CD4-positive, alpha-beta T cell treated with Interferon alpha-2 for 1 hour (primary cell): ENCODE data around the gene SNAP91.
"Not testable (repeated sequence)": the region's sequence is repeated elsewhere in the genome, so short reads cannot be mapped to it uniquely, and the experiment has no call there.

ENCODE experiments used
- DNase-seq, 2 donors: peaks; one replicate each; pipeline ENCODE4 v3.0.0-alpha.2; 2020 to 2022

SNAP91 gene, protein sequence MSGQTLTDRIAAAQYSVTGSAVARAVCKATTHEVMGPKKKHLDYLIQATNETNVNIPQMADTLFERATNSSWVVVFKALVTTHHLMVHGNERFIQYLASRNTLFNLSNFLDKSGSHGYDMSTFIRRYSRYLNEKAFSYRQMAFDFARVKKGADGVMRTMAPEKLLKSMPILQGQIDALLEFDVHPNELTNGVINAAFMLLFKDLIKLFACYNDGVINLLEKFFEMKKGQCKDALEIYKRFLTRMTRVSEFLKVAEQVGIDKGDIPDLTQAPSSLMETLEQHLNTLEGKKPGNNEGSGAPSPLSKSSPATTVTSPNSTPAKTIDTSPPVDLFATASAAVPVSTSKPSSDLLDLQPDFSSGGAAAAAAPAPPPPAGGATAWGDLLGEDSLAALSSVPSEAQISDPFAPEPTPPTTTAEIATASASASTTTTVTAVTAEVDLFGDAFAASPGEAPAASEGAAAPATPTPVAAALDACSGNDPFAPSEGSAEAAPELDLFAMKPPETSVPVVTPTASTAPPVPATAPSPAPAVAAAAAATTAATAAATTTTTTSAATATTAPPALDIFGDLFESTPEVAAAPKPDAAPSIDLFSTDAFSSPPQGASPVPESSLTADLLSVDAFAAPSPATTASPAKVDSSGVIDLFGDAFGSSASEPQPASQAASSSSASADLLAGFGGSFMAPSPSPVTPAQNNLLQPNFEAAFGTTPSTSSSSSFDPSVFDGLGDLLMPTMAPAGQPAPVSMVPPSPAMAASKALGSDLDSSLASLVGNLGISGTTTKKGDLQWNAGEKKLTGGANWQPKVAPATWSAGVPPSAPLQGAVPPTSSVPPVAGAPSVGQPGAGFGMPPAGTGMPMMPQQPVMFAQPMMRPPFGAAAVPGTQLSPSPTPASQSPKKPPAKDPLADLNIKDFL

DNA sequence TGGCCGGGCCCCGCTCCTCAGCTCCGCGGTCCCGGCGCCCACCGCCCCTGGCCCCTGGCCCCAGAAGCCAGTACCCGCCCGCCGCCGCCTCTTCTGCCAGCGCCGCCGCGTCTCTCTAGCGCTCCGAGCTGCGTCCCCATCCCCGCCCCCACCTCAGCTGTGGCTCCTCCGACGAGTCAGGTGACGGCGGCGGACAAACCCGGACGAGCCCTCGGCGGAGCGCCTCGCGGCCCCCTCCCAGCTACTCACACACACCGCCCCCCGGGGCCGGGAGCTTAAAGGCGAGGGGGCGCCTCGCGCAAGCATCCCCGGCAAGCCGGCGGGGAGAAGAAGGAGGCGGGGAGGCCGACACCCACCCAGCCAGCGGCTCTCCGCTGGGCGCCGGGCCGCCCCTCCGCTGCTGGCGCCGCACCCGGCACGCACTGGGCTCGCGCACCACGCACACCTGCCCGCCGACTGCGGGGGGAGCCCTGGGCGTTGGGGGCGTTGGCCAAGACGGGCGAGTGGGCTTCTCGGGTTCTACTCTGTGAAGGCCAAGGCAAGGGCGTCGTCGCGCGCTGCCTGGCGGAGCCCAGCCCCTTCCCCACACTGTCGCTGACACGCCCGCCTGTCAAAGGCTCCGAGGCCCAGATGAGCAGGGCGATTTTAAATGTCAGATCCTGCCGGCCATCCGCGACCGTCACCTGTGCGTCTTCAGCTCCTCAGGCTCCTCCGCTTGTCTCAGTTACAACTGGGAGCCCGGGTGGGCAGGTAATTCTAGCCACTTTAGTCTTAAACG, at the start of gene SNAP91:
SNAP91 (minus strand) TSS at position 132 of the 778 bp plus-strand sequence. CDS start 1,174 bp downstream, outside the sequence.
- no peak for DNase-seq

DNA sequence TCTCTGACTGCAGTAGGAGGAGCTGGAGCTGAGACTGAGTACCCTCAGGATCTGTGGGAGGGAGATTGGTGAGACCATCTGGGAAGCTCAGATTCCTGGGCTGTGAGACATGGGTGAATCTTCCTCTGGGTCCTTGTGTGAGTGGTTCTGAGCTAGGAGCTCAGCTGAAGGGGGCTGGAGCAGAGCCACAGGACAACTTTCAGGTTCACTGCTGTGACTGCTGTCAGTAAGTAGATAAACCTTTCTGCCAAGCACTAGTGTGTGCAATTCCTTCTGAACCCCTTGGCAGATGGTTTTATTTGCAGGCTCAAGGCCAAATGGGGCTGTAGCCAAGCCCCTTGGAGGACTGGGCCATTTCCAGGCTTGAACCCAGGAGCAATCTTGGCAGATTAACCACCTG, 49.6 kb upstream of the SNAP91 start:
- no peak for DNase-seq

DNA sequence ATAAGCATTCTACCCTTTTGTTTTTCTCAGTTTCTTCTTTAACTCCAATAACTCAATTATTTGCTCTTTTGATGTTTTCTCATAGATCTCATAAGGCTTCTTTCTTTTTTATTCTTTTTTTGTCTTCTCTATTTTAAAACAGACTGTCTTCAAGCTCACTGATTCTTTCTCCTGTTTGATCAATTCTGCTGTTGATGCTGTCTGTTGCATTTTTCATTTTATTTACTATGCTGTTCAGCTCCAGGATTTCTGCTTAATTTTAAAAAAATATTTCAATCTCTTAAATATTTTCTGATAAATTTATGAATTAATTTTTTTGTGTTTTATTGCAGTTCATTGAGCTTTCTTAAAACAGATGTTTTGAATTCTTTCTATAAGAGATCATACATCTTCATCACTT, 48.1 kb upstream of the SNAP91 start:
- no peak for DNase-seq

DNA sequence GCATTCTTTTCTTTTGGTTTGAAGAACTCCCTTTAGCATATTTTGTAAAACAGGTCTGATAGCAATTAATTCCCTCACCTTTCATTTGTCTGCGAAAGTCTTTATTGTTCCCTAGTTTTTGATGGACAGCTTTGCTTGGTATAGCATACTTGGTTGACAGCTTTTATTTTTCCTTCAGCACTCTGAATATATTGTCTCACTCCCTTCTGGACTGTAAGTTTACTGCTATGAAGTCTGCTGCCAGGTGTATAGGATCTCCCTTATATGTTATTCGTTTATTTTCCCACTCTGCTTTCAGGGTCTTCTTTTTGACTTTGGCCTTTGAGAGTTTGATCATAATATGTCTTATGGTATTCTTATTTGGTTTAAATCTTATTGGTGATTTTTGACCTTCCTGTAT, 47.7 kb upstream of the SNAP91 start:
- no peak for DNase-seq

DNA sequence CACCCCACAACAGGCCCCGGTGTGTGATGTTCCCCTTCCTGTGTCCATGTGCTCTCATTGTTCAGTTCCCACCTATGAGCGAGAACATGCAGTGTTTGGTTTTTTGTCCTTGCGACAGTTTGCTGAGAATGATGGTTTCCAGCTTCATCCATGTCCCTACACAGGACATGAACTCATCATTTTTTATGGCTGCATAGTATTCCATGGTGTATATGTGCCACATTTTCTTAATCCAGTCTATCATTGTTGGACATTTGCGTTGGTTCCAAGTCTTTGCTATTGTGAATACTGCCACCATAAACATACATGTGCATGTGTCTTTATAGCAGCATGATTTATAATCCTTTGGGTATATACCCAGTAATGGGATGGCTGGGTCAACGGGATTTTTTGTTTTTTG, 43.5 kb upstream of the SNAP91 start:
- DNase-seq: not testable (repeated sequence)

DNA sequence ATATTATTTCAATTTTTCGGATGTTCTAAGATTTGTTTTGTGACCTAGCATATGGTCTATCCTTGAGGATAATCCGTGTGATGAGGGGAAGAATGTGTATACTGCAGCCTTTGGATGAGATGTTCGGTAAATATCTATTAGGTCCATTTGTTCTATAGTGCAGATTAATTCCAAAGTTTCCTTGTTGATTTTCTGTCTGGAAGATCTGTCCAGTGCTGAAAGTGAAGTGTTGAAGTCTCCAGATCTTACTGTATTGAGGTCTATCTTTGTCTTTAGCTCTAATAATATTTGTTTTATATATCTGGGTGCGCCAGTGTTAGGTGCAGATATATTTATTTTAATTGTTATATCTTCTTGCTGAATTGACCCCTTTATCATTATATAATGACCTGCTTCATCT, 32.2 kb upstream of the SNAP91 start:
- DNase-seq: no peak

DNA sequence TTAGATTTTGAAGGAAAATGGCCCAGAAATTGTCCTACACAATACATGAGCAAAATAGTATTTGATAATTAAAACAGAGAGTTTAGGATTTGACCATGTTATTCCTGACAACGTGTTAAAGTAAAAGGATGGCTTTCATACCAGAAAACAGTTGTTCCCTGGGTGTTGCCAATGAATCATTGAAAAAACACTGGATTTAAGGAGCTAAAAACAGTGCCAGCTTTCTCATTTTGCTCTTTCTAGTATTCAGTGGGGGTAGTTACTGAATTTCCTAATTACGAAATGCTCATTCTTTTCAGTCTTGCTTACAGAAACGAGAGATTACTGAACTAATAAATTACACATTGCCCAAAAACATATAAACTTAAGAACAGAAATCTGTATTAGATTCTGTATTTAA, 26.6 kb upstream of the SNAP91 start:
- no peak for DNase-seq

DNA sequence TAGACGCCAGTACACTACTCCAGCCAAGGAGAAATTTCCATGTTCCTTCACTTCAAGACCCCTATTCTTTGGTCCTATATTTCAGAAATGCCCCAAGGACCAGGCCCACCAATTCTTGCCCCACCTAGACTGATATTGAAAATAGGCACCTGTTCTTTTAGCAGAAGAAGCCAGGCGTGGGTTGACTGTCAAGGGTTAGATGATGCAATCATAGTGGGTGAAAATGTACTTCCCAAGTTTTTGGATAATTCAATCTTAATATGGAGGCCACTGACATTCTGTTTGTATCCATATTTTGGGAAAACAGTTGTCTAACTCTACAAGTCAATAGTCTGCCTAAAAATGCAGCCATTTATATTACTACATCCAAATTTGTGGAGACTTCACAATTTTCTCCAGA, 21.0 kb upstream of the SNAP91 start:
- DNase-seq: no peak

DNA sequence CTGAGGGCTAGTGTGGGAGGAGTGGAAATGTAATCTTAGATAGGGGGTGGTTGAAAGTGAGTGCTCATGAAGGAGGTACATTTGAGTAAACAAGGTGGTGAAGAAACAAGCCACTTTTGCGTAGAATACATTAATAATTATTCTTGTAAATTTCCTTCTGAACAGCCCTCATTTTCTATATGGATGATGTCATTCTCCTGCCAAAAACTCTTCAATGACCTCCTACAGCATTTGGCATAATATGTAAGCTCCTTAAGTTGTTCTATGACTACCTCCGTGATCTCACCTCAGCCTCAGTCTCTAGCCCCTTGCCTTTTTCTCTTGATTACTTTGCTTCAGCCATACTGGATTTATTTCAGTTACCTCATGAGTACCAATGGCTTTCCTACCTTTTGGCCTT, 14.0 kb upstream of the SNAP91 start:
- no peak for DNase-seq

DNA sequence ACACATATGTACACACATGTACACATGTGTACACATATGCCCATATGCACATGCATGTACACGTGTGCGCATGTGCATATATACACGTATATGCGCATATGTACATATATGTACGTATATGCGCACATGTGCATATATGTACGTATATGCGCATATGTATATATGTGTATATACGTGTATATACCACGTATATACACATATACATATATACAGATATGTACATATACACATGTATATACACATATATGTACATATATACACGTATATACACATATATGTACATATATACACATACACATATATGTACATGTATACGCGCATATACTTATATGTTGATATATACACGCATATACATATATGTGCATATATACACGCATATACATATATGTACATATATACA, 8.9 kb upstream of the SNAP91 start:
- DNase-seq: no peak

DNA sequence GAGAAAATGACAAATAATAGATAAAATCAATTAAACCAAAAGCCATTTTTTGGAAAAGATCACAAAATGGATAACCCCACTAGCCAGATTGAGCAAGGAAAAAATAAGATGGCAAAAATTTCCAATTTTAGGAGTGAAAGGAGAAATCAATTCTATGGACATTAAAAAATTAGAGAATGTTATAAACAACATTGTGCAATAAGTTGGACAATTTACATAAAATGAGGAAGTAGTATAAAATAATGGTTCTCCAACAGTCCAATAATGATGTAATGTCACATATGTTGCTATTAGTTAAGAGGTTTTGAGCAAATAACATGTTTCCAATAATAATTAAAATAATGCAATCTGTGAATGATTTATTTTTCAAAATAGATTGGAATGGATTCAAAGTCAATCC, 3.1 kb upstream of the SNAP91 start:
- DNase-seq: no peak

DNA sequence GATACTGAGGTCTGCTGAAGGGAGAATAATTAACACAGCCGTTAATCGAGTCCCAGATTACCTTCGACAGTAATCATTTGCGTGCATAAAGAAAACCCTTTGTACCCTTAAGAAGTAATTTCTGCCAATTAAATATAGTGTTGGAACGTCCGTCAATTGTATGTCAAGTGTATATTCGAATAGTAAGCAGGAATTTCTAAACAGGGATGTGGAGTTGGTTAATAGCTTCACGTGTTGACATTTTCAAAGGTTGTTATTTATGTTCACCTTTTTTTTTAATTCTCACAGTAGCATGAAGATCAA, 798 bp upstream of the SNAP91 start:
- no peak for DNase-seq

DNA sequence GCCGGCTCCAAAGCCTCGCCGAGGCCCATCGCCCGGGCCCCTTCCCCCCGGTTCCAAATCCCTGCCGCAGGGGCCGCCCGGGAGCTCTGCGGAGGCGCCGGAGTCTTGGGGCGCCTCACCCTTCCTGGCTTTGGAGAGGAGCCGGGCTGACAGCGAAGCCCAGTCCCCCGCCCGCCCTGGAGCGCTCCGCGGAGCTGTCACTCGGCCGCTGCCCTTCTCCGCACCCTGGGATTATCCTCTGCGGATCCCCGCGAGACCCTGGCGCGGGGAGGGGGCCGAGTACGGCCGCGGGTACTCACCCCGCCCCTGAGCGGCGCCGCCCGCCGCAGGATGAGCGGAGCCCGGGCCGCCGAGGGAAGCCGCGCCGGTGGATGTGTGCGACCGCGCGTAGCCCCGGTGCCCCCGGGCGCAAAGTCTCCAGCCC, 343 bp downstream of the SNAP91 start:
- no peak for DNase-seq

DNA sequence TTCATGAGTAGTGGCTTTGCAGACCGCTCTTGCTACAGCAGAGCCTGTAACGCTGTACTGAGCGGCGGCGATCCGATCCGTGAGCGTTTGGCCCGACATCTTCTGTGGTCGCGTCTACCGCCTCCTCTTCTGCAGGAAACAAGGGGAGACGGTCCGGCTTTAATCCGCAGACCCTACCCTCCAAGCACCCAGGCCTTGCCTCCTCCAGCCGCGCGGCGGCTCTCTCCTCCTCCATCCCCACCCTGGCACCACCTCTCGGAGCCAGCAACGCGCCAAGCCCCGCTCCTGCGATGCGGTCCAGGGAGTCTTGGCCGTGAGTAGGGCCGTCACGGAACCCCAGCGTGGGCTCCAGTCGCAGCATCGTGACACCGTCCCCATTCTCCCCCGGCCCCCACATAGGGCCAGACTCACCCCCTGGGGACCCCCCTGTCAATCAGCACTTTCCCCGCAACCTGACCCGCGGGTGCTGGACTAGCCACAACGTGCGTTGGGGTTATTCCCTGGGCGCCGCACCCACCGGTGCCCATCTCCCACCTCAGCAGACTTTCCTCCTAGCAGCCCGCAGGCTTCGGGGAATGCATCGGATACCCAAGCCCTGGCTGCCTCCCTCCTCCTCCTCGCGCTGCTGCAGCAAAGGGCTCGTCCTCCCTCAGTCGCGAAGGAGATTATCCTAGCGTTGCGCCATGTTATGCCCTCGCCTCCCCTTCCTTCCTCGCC, 914 bp downstream of the SNAP91 start:
- DNase-seq: no peak

DNA sequence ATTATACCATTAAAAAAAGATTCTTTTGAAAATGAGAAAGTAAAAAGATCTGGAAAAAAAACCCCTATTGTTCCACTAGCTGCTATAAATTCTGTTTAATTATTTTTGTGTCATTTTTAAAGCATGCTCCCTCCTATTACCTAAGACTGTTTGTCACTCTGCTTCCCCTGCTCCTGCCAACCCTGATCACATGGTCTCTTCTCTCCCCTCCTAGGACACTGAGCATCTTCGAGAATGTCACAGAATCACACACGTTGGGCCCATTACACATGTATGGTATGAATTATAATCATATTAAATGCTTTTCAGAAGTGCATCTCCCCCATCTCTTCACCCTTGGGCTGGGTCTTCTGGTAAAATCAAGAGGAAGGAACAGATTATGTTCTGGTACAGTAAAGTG, 6.2 kb downstream of the SNAP91 start:
- DNase-seq: no peak

DNA sequence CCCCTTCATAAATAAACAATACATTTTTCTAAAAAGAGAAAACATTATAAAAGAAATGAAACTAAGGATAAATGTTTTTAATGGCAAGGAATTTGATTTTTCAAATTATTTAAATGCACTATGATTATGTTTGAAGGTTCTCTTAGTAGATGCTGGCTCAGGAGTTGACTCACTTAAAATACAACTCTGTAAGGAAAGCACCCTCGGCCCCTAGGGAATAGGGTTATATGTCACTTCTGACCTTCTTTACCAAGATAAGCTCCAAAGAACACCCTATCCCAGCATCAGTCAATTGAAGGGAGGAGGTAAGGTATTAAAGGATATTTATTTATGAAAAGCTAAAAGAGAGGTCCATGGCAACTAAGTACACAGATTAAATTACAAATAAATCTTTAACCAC, 6.8 kb downstream of the SNAP91 start:
- no peak for DNase-seq

DNA sequence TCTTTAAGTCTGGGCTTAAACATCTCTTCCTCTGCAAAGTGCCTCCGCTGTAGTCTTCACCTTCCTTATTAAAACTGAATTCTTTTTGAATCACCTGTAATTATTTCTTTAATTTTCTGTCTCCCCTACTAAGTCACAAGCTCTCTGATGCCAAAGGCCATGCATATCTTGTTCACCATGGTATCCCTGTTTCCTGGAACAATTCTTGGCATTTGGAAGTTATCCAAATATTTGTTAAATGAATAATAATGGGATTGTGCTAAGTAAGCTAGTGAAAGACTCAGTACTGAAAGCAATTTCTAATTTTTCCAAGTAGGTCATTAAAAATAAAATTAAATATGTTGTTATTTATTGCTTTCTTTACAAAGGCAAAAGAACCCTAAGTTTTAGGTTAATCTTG, 12.2 kb downstream of the SNAP91 start:
- no peak for DNase-seq

DNA sequence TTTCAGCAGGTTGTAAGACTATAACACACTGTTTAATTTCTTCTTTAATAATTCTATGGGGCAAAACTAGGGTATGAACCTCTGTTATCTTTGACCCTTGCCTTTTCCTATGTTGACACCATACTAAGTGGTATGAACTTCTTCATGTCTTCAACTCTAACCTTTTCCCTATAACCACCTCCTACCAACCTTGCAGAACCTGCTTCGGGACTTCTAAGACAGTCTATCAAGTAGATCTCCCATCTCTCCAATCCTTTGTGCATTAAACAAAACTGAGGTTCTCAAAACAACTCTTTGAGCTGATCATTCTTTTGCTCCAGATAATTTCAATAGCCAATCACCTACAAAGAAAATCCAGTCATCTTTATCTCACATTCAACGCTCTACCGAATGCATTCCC, 23.4 kb downstream of the SNAP91 start:
- no peak for DNase-seq

DNA sequence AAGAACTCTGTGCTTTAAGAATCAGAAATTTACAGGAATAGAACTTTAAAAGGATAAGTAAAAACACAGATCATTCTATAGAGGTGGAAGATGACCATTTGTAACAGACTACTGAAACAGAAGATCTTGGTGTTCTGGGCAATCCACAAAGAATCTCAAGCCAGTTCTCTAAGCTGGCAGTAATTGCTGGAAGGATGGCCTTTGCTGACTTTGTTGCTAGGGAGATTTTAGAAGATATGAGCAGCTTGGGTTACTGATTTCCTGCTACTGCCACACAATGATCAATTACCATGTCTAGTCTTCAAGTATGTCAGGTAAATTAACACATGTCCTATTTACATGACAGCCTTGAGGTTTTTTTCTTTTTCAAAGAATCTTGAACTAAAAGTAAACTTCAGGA, 31.1 kb downstream of the SNAP91 start:
- no peak for DNase-seq

DNA sequence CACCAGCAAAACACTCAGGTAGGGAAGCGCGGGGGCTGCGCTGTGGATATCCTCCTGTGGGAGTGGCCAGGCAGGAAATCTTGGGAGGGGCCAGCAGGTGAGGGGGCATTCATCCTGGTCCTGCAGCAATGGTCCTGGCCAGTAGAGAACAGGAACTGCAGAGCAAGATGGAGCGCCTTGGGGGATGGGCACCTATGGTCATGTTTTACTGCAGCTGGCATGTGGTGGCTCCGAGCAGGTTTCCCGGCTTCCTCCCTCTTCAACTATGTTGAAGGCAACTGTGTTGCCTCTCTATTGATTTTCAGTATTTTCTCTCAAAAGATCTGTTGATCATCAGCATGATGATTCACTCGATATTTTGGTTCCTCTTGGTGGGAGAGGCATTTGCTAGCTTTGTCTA, 70.9 kb downstream of the SNAP91 start:
- no peak for DNase-seq

DNA sequence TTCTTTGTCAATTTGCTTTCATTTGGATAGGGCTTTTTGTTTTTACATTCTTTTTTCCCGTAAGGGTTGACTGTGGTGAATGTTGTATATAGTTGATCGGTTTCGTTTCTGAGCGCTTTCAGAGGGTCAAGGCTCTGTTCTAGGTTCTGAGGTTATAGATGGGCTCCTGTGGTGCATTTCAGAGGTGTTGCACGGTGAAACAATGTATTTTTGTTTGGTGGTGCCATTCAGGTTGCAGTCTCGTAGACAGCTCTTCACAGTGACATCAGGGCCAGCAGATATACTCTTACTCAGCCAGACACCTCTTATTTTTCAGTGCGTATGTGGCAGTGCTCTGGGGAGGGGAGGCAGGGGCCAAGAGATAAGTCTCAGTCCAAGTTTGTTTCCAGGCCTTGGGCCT, 72.1 kb downstream of the SNAP91 start:
- DNase-seq: no peak

DNA sequence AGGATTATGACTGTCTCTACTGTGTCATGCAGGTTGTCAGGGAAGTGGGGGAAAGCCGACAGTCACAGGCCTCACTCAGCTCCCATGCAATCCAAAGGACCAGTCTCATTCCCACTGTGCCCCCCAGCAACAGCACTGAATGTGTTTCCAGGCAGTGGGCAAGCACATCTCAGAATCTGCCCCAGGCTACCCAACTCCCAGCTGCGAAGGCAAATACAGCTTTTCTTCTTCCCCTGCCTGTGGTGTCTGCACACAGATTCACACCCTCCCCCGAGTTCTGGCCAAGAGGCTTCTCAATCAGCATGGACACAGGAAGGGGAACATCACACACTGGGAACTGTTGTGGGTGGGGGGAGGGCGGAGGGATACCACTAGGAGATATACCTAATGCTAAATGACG, 75.3 kb downstream of the SNAP91 start:
- DNase-seq: no peak

DNA sequence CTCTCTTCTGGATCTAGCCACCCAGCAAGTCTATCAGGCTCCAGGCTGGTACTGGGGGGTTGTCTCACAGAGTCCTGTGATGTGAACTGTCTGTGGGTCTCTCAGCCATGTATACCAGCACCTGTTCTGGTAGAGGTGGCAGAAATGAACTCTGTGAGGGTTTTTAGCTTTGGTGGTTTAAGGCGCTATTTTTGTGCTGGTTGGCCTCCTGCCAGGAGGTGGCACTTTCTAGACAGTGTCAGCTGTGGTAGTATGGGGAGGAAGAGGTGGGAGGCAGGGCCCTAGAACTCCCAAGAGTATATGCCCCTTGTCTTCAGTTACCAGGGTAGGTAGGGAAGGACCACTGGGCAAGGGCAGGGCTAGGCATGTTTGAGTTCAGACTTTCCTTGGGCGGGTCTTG, 75.8 kb downstream of the SNAP91 start:
- DNase-seq: no peak
